ENCODE results near the gene PLPP7.

PLPP7 gene

GRCh38 chr9:131303381-131304321 is 14.1 kb downstream of the PLPP7 start:
- DNase-seq (ENCODE audit: low spot score) = no peak

- no peak for DNase-seq (ENCODE audit: low spot score)
Observed at GRCh38 chr9:131304676-131305355, 15.3 kb downstream of the PLPP7 start.

- DNase-seq (ENCODE audit: low spot score) = no peak
Observed at GRCh38 chr9:131306397-131307004, 17.0 kb downstream of the PLPP7 start.

- no peak for DNase-seq (ENCODE audit: low spot score)
Observed at GRCh38 chr9:131307974-131308373, 18.5 kb downstream of the PLPP7 start.

- DNase-seq (ENCODE audit: low spot score) = no peak
Observed at GRCh38 chr9:131308452-131308851, 18.9 kb downstream of the PLPP7 start.

GRCh38 chr9:131308906-131309529 is 19.5 kb downstream of the PLPP7 start:
- no peak for DNase-seq (ENCODE audit: low spot score)

GRCh38 chr9:131309530-131310276 is 20.2 kb downstream of the PLPP7 start:
- DNase-seq (ENCODE audit: low spot score) = no peak

- peak; percentile 61 for DNase-seq (ENCODE audit: low spot score)
Observed at GRCh38 chr9:131310833-131311554, 21.5 kb downstream of the PLPP7 start.

- no peak for DNase-seq (ENCODE audit: low spot score)
Observed at GRCh38 chr9:131312246-131312645, 22.7 kb downstream of the PLPP7 start.

GRCh38 chr9:131312822-131313770 is 23.6 kb downstream of the PLPP7 start:
- no peak for DNase-seq (ENCODE audit: low spot score)

GRCh38 chr9:131318231-131319085 is 28.9 kb downstream of the PLPP7 start:
- DNase-seq (ENCODE audit: low spot score) = peak; percentile 58

- peak; percentile 53 for DNase-seq (ENCODE audit: low spot score)
Observed at GRCh38 chr9:131319486-131319885, 30.0 kb downstream of the PLPP7 start.

GRCh38 chr9:131320031-131320685 is 30.6 kb downstream of the PLPP7 start:
- no peak for DNase-seq (ENCODE audit: low spot score)

GRCh38 chr9:131323629-131324028 is 34.1 kb downstream of the PLPP7 start:
- no peak for DNase-seq (ENCODE audit: low spot score)

- no peak for DNase-seq (ENCODE audit: low spot score)
Observed at GRCh38 chr9:131324736-131325679, 35.5 kb downstream of the PLPP7 start.

- DNase-seq (ENCODE audit: low spot score) = no peak
Observed at GRCh38 chr9:131329241-131329641, 39.7 kb downstream of the PLPP7 start.
